Thymus (tissue), 11 donors: ENCODE measurements around the gene TNFAIP8L1. TPM values are rescaled to one million over a fixed set of nuclear protein-coding genes. Genes with fewer than 3 reads are reported as not detected.

ENCODE experiments used
- DNase-seq, 9 donors: peaks; one replicate each; pipeline ENCODE4 v3.0.0-alpha.2; 2013; ENCODE audit warnings: low spot score in 9 of 9, low read depth in 6 of 9, missing footprints in 1 of 9
- H3K27ac ChIP-seq, 2 donors: one replicate each; pipeline ENCODE4 v1.5.1; 2013; ENCODE audit warnings: control low read depth in 1 of 2, low read depth in 1 of 2, low read length in 1 of 2, mild to moderate bottlenecking in 1 of 2, moderate library complexity in 1 of 2
- H3K27me3 ChIP-seq, 2 donors: one replicate each; pipeline ENCODE4 v1.5.1; 2013; ENCODE audit warnings: low read length in 1 of 2; ENCODE audit not compliant: control insufficient read depth in 2 of 2, insufficient read depth in 1 of 2
- H3K36me3 ChIP-seq, 2 donors: one replicate each; pipeline ENCODE4 v1.5.1; 2013; ENCODE audit warnings: low read length in 1 of 2, mild to moderate bottlenecking in 1 of 2, moderate library complexity in 1 of 2; ENCODE audit not compliant: control insufficient read depth in 2 of 2, insufficient read depth in 2 of 2
- H3K4me1 ChIP-seq, 2 donors: one replicate each; pipeline ENCODE4 v1.5.1; 2013; ENCODE audit warnings: low read length in 2 of 2; ENCODE audit not compliant: control insufficient read depth in 2 of 2, insufficient read depth in 2 of 2
- H3K4me3 ChIP-seq, 2 donors: one replicate each; pipeline ENCODE4 v1.5.1; 2013; ENCODE audit warnings: low read length in 2 of 2, control low read depth in 1 of 2, mild to moderate bottlenecking in 1 of 2
- H3K9me3 ChIP-seq, 2 donors: one replicate each; pipeline ENCODE4 v1.5.1; 2013; ENCODE audit warnings: low read length in 1 of 2, mild to moderate bottlenecking in 1 of 2; ENCODE audit not compliant: control insufficient read depth in 2 of 2, insufficient read depth in 1 of 2
- WGBS: extraction: QIAGEN DNeasy Blood & Tissue Kit; methylation state at CpG from one replicate; pipeline ENCODE4 v1.1.7; 2013; 5-methylcytosine and 5-hydroxymethylcytosine counted together
- polyA plus RNA-seq: library from polyadenylated mRNA; stranded (reverse); fragments of 200-250 nt; gene quantifications from one replicate; pipeline ENCODE4 v1.2.3, GENCODE V29; 2013
- total RNA-seq: library from RNA; stranded (reverse); fragments of 120-200 nt; gene quantifications from one replicate; pipeline ENCODE4 v1.2.4, GENCODE V29; 2013
- donor health status: healthy.

Gene TNFAIP8L1
- total and polyA plus RNA-seq, 2 donors = 5.1 to 6.9 TPM

DNA sequence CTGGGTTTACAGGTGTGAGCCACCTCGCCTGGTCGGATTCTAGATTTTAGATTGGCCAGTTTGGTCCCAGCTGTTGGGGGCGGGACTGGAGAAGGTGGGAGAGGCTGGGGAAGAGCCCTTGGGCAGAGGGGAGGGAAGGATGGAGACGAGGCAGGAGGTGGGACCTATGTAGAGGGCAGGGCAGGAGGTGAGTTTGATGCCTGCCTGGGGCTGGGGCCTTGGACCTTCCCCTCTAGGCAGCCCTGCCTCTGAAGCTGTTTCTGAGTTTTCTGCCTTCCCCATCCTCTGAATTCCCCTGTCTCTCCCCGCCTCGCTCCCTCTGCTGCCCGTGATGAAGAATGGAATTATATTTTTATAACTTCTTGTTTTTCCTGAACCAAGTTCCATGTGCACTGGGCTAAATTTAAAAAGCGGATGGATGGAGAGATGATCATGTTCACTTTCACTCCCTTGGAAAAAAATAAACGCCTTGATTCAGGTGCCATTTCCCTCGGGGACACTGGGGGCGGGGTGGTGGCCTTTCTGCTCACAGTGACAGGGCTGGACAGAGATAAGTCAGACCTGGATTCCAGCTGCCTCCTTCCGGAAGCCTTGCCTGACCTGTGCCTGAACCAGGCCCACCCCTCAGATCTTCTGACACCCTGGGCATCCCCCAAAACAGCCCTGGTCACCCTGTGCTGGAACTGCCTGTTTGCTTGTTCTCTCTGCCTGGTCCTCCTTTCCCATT lies 16.5 kb upstream of the TNFAIP8L1 start:
- no peak for DNase-seq
- Histone ChIP-seq H3K36me3 (no peaks in the 10 kb centered on the region), H3K4me1 (no peaks in the 10 kb centered on the region), H3K9me3 (peaks cover 0 to 2% of the 10 kb centered on the region in 2 donors), H3K4me3 (no peak overlapping the region), H3K27me3 (peaks cover 2 to 8% of the 10 kb centered on the region in 2 donors), H3K27ac (no peak overlapping the region)
- 74% methylated on average over 12 of the region's 12 CpGs for WGBS

DNA sequence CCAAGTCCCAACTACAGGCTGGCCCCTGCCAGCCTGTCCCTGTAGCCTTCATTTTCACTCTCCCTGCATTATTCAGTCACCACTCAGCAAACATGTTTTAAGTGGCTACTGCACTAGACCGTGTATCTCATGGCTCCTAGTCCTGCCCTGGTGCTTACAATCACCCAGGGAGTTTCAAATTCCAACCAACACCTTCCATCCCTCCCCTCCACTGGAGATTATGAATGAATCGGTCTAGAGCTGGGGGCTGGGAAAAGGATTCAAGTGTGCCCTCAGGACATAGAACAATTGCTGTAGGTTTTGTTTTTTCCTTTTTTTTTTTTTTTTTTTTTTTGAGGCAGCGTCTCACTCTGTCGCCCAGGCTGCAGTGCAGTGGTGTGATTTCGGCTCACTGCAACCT lies 15.0 kb upstream of the TNFAIP8L1 start:
- Histone ChIP-seq H3K27me3 (peaks cover 2 to 8% of the 10 kb centered on the region in 2 donors), H3K4me3 (no peak overlapping the region), H3K9me3 (peaks cover 0 to 5% of the 10 kb centered on the region in 2 donors), H3K36me3 (no peaks in the 10 kb centered on the region), H3K27ac (no peak overlapping the region), H3K4me1 (no peaks in the 10 kb centered on the region)
- WGBS = 95% methylated on average over 5 of the region's 5 CpGs
- DNase-seq = no peak

DNA sequence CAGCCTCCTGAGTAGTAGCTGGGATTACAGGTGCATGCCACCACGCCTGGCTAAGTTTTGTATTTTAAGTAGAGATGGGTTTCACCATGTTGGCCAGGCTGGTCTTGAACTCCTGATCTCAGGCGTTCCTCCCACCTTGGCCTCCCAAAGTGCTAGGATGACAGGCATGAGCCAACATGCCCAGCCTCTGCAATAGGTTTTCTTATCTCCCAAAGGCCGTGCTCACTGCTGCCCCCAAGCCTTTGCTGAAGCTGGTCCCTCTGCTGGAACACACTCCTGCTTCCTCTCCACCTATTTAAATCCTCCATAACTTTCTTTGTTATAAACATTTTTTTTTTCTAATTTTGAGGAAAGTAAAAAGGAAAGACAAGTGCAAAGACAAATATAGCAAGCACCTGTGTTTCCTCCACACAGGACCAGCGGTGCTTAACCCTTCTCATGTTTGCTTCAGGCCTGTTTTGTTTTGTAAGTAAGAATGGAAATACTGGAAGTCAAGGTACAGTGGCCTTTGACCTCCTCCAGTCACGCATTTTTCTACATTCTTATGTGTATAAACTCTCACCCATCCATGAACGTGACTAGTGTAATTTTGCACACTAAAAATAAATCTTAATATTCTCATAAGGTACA lies 14.5 kb upstream of the TNFAIP8L1 start:
- no peak overlapping the region for H3K4me3 ChIP-seq
- 69% methylated on average over 6 of the region's 6 CpGs for WGBS
- peaks cover 2 to 5% of the 10 kb centered on the region in 2 donors for H3K27me3 ChIP-seq
- H3K4me1 ChIP-seq = no peaks in the 10 kb centered on the region
- H3K36me3 ChIP-seq = no peaks in the 10 kb centered on the region
- H3K9me3 ChIP-seq = peaks cover 0 to 5% of the 10 kb centered on the region in 2 donors
- no peak overlapping the region for H3K27ac ChIP-seq
- no peak for DNase-seq

DNA sequence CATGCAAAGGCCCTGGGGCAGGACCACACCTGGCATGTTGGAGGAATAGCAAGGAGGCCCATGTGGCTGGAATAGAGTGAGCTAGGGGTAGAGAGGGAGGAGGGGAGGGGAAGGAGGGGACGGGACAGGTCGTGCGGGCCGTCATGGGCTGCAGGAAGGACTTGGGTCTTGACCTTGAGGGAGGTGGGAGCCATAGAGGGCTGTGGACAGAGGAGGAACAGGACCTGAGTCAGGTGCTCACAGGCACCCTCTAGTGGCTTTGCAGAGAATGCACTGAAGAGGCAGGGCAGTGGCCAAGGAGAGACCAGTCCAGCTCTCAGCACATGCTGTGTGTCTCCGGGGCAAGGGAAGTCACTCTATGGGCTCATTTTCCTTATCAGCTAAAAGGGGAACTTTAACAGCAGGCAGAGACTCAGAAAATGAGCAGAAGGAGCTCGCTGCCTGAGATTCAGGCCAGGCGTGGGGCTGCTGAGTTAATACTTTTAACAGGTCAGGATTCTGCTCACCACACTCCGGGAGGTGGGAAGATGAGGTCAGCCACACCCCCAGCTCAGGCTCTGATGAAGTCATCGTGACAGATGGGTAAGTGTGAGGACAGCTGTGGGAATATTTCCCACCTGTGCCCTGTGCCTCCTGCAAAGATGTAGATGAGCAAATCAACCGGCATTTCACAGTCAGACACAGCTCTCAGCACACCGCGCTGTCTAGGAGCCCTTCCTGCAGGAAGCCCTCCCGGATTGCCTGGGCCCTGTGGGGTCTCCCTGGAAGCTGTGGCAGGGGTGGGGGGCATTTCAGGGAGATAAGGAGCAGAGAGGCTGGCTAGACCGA lies 6.0 kb upstream of the TNFAIP8L1 start:
- no peak overlapping the region for H3K27ac ChIP-seq
- H3K4me1 ChIP-seq = peaks cover 5 to 24% of the 10 kb centered on the region in 2 donors
- WGBS = 48% methylated on average over 14 of the region's 14 CpGs
- H3K36me3 ChIP-seq = no peaks in the 10 kb centered on the region
- H3K9me3 ChIP-seq = no peaks in the 10 kb centered on the region
- H3K27me3 ChIP-seq = peaks cover 2 to 26% of the 10 kb centered on the region in 2 donors
- DNase-seq = peak in 2 of 9 donors; percentile 38 to 39
- H3K4me3 ChIP-seq = no peak overlapping the region

DNA sequence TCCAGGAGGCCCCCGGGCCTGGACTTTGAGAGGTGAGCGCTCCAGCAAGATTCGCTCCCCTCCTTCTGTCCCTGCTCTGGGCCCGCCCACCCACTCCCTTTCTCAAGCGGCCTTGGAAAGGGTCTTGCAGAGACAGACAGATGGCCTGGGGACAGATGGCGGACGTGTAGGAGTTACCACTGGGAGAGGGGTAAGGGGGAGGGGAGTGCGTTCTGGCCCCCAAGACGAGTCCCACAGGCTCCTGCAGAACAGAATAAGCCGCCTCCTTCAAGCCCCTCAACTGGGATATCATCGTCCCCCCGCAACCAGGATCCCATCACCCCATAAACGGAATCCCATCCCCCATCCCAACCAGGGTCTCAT lies 3.6 kb upstream of the TNFAIP8L1 start:
- DNase-seq = peak in 1 of 9 donors; percentile 16
- Histone ChIP-seq H3K27me3 (peaks cover 2 to 26% of the 10 kb centered on the region in 2 donors), H3K4me1 (peaks cover 17 to 43% of the 10 kb centered on the region in 2 donors), H3K36me3 (no peaks in the 10 kb centered on the region), H3K27ac (no peak overlapping the region), H3K4me3 (peak overlapping the region; percentile 48 to 60), H3K9me3 (no peaks in the 10 kb centered on the region)
- 57% methylated on average over 13 of the region's 13 CpGs for WGBS

DNA sequence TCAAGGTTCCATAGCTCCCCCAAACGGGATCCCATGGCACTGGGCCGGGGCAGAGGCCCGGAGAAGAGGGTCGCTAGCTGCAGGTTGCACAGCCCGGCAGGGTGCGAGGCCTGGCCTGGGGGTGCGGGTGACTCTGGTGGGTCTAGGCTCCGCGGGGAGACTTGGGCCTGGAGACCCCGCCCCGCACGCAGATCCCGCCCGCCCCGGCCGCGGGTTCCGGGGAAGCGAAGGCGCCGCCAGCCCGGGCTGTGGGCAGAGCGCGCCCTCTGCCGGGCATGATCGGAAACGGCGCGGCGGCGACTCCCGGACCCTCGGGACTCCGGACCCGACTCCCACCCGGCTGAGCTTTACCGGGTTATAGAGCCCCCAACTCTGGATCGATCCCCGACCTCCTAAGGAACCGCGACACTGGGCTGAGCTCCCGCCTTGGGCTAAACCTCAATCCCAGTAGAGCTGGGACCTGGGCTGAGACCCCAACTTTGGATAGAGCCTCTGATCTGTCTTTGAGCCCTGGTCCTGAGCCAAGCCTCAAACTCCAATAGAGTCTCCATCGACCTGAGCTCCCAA lies 3.1 kb upstream of the TNFAIP8L1 start:
- WGBS = under 1% methylated on average over 43 of the region's 43 CpGs
- H3K4me1 ChIP-seq = peaks cover 17 to 48% of the 10 kb centered on the region in 2 donors
- peak in 6 of 9 donors; percentile 40 to 78 (median 60) for DNase-seq
- peaks cover 2 to 26% of the 10 kb centered on the region in 2 donors for H3K27me3 ChIP-seq
- H3K36me3 ChIP-seq = peaks cover 0 to 3% of the 10 kb centered on the region in 2 donors
- H3K4me3 ChIP-seq = peak overlapping the region; percentile 48 to 60
- no peaks in the 10 kb centered on the region for H3K9me3 ChIP-seq
- no peak overlapping the region for H3K27ac ChIP-seq

DNA sequence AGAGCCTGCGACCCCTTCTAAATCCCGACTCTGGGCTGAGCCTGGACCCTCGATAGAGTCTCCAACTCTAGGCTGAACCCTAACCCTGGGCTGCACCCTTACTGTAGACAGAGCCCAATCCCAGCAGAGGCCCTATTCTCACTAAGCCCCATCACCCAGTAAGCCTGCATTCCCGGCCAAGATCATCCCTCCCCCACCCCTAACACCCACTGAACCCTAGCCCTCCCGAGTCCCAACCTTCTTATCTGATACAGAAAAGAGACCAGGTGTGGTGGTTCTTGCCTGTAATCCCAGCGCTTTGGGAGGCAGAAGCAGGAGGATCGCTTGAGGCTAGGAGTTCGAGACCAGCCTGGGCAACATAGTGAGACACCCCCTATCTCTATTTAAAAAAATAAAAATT lies 2.6 kb upstream of the TNFAIP8L1 start:
- 77% methylated on average over 8 of the region's 8 CpGs for WGBS
- Histone ChIP-seq H3K9me3 (no peaks in the 10 kb centered on the region), H3K27me3 (peaks cover 2 to 26% of the 10 kb centered on the region in 2 donors), H3K4me3 (no peak overlapping the region), H3K27ac (no peak overlapping the region), H3K36me3 (peaks cover 0 to 4% of the 10 kb centered on the region in 2 donors), H3K4me1 (peaks cover 17 to 51% of the 10 kb centered on the region in 2 donors)
- DNase-seq = no peak

DNA sequence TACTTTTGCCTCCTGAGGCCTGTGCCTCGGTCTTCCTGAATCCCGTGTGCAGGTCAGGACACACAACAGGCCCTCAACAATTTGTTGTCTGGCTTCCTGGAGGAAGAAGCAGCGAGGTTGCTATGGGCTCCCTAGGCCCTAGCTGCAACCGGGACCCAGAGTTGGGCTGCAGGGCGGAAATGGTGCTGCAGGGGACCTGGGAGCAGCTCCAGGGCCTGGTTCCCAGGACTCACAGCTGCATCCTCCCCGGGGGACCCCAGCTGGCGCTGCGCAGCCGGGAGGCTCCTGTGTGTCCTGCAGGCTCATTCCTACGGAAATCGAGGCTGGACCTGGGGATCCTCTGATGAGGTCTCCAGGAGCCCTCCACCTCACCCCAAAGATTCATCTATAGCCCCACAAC lies 999 bp upstream of the TNFAIP8L1 start:
- Histone ChIP-seq H3K9me3 (no peaks in the 10 kb centered on the region), H3K4me3 (no peak overlapping the region), H3K27ac (peak overlapping the region; percentile 49 to 91), H3K27me3 (peaks cover 2 to 26% of the 10 kb centered on the region in 2 donors), H3K36me3 (peaks cover 0 to 4% of the 10 kb centered on the region in 2 donors), H3K4me1 (peaks cover 17 to 51% of the 10 kb centered on the region in 2 donors)
- 91% methylated on average over 11 of the region's 11 CpGs for WGBS
- DNase-seq = peak in 1 of 9 donors; percentile 15
